SK-N-MC (cell line): ENCODE measurements around the gene LPAR1.

Experiments used
- DNase-seq: peaks from one replicate; pipeline ENCODE4 v3.0.0-alpha.2; 2011; ENCODE audit warnings: low read depth, low spot score
- H3K27ac ChIP-seq: fragments of 200-600 bp; sonication (generic); 2 replicates; pipeline ENCODE4 v1.5.1; 2016; ENCODE audit warnings: mixed run types
- H3K36me3 ChIP-seq: fragments of 200-600 bp; sonication (generic); 2 replicates; pipeline ENCODE4 v1.6.1; 2017; ENCODE audit warnings: antibody characterized with exemption, low read length, mixed read lengths; ENCODE audit not compliant: insufficient read depth
- H3K4me3 ChIP-seq: fragments of 200-600 bp; sonication (generic); 2 replicates; pipeline ENCODE4 v1.5.1; 2016
- H3K9ac ChIP-seq: fragments of 200-600 bp; sonication (generic); 2 replicates; pipeline ENCODE4 v1.8.0; 2017; ENCODE audit warnings: mixed run types, mixed read lengths; ENCODE audit not compliant: insufficient read length
- H3K9me3 ChIP-seq: fragments of 200-600 bp; sonication (generic); 2 replicates; pipeline ENCODE4 v1.6.1; 2017; ENCODE audit warnings: low read depth, mild to moderate bottlenecking, antibody characterized with exemption, low read length, moderate library complexity, mixed read lengths
- EZH2 ChIP-seq: fragments of 200-600 bp; sonication (generic); IDR thresholded peaks from one replicate; pipeline ENCODE4 v1.6.1; 2017; ENCODE audit warnings: antibody characterized with exemption
- FOXP2 ChIP-seq: optimal IDR thresholded peaks from 2 replicates; pipeline ENCODE3; 2011; ENCODE audit warnings: mild to moderate bottlenecking, moderate library complexity; ENCODE audit not compliant: insufficient read depth; ENCODE audit errors: extremely low read length, control extremely low read depth
- POLR2AphosphoS5 ChIP-seq: IDR thresholded peaks from 2 replicates; pipeline ENCODE4 v1.6.1; 2012; ENCODE audit warnings: mild to moderate bottlenecking, low read depth, low read length, borderline replicate concordance

LPAR1 gene

DNA sequence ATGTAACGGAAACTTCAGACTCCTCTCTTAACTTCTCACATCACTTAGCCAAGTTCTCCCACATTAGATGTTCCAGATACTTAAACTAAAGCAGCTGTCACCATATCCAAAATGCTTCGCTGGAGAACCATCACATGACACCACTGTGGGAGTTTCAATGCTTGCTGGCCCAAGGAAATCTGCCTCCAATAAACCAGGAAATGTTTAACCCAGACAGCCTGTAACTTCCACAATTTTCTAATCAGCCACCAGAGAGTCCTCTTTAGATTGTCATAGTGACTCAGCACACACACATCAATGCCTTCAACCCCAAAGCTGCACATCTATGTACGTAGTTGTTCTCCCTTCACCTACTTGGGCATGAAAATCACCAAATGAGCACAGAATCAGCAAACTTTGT is 118.7 kb downstream of the LPAR1 start:
- H3K27ac ChIP-seq = peak overlapping the region; percentile 81; the same call in 1 of the 2 replicates
- peaks cover 7% of the 10 kb centered on the region for H3K36me3 ChIP-seq
- TF ChIP-seq FOXP2 (no peak), POLR2AphosphoS5 (no peak), EZH2 (no peak)
- no peaks in the 10 kb centered on the region for H3K9me3 ChIP-seq
- H3K9ac ChIP-seq = no peak overlapping the region
- no peak for DNase-seq
- no peak overlapping the region for H3K4me3 ChIP-seq

GRCh38 chr9:110919050-110919435 is 119.2 kb downstream of the LPAR1 start:
- Histone ChIP-seq H3K27ac (peak overlapping the region; percentile 81; the same call in 1 of the 2 replicates), H3K36me3 (peaks cover 8% of the 10 kb centered on the region), H3K4me3 (no peak overlapping the region), H3K9ac (no peak overlapping the region), H3K9me3 (no peaks in the 10 kb centered on the region)
- no peak for DNase-seq
- no peak for TF ChIP-seq POLR2AphosphoS5
- TF ChIP-seq EZH2 = no peak
- TF ChIP-seq FOXP2 = no peak

DNA sequence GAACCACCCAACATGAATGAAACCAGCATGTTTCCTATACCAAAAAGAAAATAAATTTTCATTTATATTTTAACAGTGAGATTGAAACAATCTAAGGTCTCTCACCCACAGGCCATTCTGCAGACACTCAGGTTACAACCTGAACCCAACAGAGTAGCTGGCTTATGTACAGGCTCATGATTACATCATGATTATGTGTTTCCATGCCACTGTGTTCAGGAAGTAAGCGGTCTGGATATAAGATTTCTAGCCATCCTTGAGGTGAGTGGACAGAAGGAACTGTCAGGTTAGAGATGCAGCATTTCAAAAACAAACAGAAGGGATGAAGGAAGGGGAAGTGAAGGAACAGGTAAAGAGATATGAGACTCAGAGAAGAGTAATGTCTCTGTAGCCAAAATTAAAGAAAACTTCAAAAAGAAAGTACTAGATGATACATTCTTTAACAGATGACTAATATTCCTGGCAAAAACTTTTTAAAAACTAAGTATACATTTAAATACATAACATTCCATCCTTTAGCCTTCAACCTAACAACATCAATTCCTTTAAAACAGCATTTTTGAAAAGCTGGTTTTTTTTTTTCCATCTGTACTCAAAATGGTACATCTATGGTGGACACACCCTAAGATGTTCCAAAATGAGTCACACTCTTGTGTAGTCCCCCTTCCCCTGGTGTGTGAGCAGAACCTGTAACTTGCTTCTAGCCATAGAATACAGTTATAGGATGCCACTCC is 119.8 kb downstream of the LPAR1 start:
- Histone ChIP-seq H3K27ac (no peak overlapping the region), H3K4me3 (no peak overlapping the region), H3K9me3 (no peaks in the 10 kb centered on the region), H3K36me3 (peaks cover 13% of the 10 kb centered on the region), H3K9ac (no peak overlapping the region)
- no peak for TF ChIP-seq POLR2AphosphoS5
- no peak for TF ChIP-seq EZH2
- TF ChIP-seq FOXP2 = no peak
- no peak for DNase-seq

GRCh38 chr9:110916403-110916802 is 121.9 kb downstream of the LPAR1 start:
- Histone ChIP-seq H3K9me3 (no peaks in the 10 kb centered on the region), H3K27ac (no peak overlapping the region), H3K9ac (no peak overlapping the region), H3K4me3 (no peak overlapping the region), H3K36me3 (peaks cover 13% of the 10 kb centered on the region)
- DNase-seq = no peak
- TF ChIP-seq POLR2AphosphoS5 = no peak
- no peak for TF ChIP-seq EZH2
- no peak for TF ChIP-seq FOXP2

- H3K9ac ChIP-seq = no peak overlapping the region
- H3K36me3 ChIP-seq = peaks cover 13% of the 10 kb centered on the region
- H3K27ac ChIP-seq = no peak overlapping the region
- DNase-seq = no peak
- TF ChIP-seq POLR2AphosphoS5 (no peak), FOXP2 (no peak), EZH2 (no peak)
- peaks cover 22% of the 10 kb centered on the region; the same call in 1 of the 2 replicates for H3K9me3 ChIP-seq
- no peak overlapping the region for H3K4me3 ChIP-seq
Observed at GRCh38 chr9:110912419-110913291, 125.6 kb downstream of the LPAR1 start.

DNA sequence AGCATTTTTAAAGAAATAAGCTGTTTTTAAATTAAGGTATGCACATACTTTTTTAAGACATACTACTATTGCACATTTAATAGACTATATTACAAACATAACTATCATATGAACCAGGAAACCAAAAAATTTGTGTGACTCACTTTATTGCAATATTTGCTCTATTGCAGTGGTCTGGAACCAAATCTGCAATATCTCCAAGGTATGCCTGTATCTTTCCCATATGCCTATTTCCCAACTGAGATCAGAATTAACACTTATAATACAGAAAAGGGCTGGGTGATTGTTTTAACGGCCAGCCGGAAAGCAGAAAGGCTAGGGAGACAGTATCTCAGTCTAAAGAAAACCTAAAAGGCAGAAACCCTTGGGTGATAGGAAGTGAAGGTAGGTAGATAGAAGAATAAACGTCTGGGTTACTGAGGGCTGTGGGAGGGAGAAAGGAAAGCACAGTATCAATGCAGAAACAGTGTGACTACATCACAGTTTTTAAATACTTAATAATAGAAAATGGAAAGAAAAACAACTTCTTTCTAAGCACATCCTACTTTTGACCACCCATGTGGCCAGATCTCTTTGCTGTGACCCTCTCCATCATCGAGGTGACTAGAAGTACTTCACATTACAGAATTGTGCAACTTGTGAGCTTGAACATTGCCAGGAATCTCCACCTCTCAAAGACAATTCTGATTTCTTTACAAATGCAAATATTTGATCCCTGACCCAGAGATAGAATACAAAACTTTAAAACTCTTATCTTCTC is 126.4 kb downstream of the LPAR1 start:
- H3K9me3 ChIP-seq = peaks cover 22% of the 10 kb centered on the region; the same call in 1 of the 2 replicates
- H3K9ac ChIP-seq = no peak overlapping the region
- H3K27ac ChIP-seq = no peak overlapping the region
- peaks cover 13% of the 10 kb centered on the region for H3K36me3 ChIP-seq
- no peak overlapping the region for H3K4me3 ChIP-seq
- TF ChIP-seq POLR2AphosphoS5 (no peak), EZH2 (no peak), FOXP2 (no peak)
- no peak for DNase-seq

DNA sequence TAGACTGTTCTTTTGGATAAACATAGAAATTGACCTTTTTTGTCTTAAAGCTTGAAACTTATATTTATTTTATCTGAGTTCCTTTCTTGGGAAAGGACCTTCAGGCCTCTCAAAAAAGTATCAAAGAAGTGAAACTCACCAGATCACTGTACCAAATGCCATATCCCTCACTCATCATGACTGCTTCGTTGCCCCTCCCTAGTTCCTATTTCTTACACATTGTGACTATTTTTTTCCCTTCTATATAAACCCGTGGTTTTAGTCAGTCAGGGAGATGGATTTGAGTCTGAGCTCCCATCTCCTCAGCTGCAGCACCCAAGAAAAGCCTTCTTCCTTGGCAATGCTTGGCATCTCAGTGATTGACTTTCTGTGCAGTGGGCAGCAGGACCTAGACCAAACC is 129.4 kb downstream of the LPAR1 start:
- Histone ChIP-seq H3K27ac (no peak overlapping the region), H3K4me3 (no peak overlapping the region), H3K36me3 (peaks cover 9% of the 10 kb centered on the region), H3K9ac (no peak overlapping the region), H3K9me3 (peaks cover 23% of the 10 kb centered on the region)
- DNase-seq = no peak
- TF ChIP-seq EZH2 (no peak), FOXP2 (no peak)

DNA sequence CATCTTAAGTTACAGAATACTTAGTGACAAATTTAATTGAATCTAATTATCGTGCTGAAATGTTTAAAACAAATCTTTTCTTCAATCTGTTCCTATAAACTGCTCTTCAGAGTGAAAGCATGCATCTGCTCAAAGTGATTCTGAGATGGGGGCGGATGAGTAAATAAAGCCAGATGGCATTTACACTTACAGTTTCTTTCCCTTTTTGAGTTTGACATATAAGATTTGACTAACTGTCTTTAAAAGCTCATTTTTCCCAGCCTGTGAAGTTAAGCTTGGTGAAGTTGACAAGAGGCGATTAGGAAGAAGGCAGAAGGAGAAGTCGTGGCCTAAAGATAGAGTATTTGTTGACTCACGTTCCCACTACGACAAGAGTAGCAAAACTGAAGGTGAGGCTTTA is 137.4 kb downstream of the LPAR1 start:
- H3K9ac ChIP-seq = no peak overlapping the region
- TF ChIP-seq EZH2 (no peak), FOXP2 (no peak), POLR2AphosphoS5 (no peak)
- peaks cover 3% of the 10 kb centered on the region for H3K9me3 ChIP-seq
- no peak for DNase-seq
- H3K4me3 ChIP-seq = no peak overlapping the region
- H3K27ac ChIP-seq = no peak overlapping the region
- peaks cover 13% of the 10 kb centered on the region for H3K36me3 ChIP-seq
